ENCODE measurements around the gene PGM2. TPM values are rescaled to one million over a fixed set of nuclear protein-coding genes. Genes with fewer than 3 reads are reported as not detected.
"Not testable (repeated sequence)": the region's sequence is repeated elsewhere in the genome, so short reads cannot be mapped to it uniquely, and the experiment has no call there.

The PGM2 gene
- 23.4 and 42.2 TPM in 2 replicates for total RNA-seq (2014; rRNA removed)
- 11.3 TPM for polyA plus RNA-seq (2012)

DNA sequence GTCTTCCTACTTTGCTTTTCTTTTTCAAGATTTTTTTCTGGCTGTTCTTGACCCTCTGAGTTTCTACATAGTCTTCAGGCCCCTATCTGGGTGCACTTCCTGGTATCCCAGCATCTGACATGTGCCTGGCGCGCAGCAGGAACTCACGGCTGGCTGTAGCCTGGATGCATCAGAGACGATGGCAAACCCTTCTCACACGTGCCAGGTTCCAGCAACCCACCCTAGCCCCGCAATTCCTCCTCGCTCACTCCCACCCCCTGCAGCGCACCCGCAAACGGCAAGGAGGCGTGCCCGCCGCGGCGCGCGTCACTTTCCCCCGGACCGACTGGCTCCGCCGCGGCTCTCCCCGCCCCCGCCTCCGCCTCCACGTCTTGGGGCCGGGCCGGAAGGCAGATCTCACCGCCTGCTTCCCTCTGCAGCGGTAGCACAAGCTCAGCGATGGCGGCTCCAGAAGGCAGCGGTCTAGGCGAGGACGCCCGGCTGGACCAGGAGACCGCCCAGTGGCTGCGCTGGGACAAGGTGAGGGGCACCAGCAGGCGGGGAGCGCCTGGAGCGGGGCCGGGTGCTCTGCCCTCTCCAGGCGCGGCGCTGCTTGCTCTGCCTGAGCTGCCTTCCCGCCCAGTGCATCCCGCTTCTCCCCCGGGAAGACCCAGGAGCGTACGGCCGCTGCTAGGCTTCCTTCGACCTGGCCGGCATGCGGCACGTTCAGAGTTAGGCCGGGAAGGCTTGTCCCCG lies at the start of gene PGM2:
Gene PGM2 (plus strand): TSS at position 392 of the 735 bp plus-strand sequence. CDS start 47 bp downstream, at position 439.
- peak; percentile 66 for DNase-seq (ENCODE audit: low read depth)

DNA sequence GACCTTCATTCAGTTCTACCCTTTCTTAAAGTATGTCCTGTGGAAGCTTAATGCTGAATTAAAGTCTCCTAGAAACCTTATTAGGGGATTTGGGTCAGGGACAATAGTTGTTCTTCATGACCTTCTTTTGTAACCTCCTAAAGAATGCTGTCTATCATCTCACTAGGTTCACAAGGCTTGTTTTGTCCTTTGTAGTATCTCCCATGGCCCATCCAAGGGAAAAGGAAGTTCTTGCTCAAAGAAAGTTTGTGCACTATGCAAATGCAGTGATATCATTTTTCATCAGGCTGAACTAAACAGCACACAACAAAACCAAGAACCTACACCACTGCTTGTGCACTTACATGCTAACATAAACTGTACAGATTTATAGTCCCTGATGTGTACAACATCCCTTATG lies 46.6 kb upstream of the PGM2 start:
- no peak for DNase-seq (ENCODE audit: low read depth)

- no peak for DNase-seq (ENCODE audit: low read depth)
These were observed 45.9 kb upstream of the PGM2 start for GRCh38 chr4:37780444-37781130.

DNA sequence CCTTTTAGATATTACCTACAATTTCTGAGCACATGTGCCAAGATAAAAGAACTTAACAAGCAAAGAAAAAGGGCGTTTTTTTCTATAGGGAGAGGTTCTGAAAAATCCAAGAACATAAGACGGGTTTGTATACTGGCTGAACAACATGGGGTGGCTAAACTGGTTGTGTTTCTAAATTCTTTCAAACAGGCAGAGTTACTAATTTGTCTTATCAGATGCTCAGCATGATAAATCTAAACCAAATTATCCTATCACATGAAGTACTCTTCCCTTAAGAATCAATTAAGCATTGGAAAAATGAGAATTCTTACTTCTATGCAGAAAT lies 45.4 kb upstream of the PGM2 start:
- no peak for DNase-seq (ENCODE audit: low read depth)

DNA sequence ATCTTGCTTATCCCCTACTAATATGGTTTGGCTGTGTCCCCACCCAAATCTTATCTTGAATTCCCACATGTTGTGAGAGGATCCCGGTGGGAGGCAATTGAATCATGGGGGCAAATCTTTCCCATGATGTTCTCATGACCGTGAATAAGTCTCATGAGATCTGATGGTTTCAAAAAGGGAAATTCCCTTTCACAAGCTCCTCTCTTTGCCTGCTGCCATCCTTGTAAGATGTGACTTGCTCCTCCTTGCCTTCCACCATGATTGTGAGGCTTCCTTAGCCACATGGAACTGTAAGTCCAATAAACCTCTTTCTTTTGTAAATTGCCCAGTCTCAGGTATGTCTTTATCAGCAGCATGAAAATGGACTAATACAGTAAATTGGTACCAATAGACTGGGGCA lies 40.2 kb upstream of the PGM2 start:
- DNase-seq (ENCODE audit: low read depth): not testable (repeated sequence)

- DNase-seq (ENCODE audit: low read depth): not testable (repeated sequence)
These were observed 38.5 kb upstream of the PGM2 start for GRCh38 chr4:37787883-37788460.

DNA sequence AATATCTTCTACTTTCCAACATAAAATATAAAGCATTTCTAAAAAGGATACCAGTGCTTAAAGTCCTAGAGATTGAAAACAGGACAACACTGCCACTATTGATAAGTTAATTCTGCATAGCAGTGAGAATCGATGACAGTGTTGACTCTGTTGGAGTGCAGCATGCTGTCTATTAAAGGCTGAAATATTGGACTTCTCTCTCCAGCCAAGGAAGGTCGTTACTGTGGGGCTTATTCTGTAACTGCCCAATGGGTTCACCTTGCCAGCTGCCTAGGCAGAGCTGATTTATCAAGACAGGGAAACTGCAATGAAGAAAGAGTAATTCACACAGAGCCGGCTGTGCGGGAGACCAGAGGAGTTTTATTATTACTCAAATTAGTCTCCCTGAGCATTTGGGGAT lies 37.7 kb upstream of the PGM2 start:
- no peak for DNase-seq (ENCODE audit: low read depth)

DNA sequence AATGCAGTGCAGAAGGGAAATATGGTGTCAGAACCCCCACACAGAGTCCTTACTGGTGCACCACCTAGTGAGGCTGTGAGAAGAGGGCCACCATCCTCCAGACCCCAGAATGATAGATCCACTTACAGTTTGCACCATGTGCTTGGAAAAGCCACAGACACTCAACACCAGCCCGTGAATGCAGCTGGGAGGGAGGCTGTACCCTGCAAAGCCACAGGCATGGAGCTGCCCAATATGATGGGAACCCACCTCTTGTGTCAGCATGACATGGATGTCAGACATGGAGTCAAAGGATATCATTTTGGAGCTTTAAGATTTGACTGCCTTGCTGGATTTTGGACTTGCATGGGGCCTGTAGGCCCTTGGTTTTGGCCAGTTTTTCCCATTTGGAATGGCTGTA lies 34.2 kb upstream of the PGM2 start:
- no peak for DNase-seq (ENCODE audit: low read depth)

- no peak for DNase-seq (ENCODE audit: low read depth)
These were observed 32.9 kb upstream of the PGM2 start for GRCh38 chr4:37793562-37793961.

DNA sequence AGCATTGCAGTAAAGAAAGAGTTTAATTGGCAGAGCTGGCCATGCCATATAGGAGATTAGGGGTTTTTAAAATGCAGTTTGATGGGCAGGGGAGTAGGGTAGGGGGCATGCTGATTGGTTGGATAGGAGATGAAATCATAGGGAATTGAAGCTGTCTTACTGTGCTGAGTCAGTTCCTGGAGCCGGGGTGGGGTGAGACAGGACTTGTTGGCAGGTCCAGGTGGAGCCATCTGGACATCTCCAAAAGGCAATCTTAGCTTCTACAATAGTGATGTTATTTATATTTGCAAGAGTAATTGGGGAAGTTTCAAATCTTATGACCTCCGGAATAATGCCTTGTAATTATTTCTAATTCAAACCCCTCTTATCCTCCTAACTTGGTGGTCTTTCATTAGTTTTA lies 32.4 kb upstream of the PGM2 start:
- no peak for DNase-seq (ENCODE audit: low read depth)

- peak; percentile 23 for DNase-seq (ENCODE audit: low read depth)
These were observed 30.8 kb upstream of the PGM2 start for GRCh38 chr4:37795581-37796195.

DNA sequence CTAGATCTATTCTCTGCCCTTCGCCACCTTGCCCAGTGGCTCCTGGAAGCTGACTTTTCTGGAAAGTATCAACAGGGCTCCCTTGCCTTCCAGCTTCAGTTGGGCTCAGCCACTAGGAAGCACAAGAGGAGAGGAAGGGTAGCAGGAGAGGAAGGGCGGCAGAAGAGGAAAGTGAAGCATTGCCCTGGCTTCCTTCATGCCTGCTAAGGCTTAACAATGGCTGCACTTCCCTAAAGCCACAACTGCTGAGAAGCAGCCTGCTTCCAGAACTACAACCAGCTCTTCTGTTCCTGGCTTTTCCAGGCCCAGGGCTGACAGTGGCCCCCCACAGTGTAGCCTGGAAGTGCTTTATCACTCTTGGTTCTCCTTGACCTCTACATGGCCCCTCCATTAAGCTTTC lies 29.1 kb upstream of the PGM2 start:
- no peak for DNase-seq (ENCODE audit: low read depth)

GRCh38 chr4:37797923-37798322 lies 28.6 kb upstream of the PGM2 start:
- no peak for DNase-seq (ENCODE audit: low read depth)

DNA sequence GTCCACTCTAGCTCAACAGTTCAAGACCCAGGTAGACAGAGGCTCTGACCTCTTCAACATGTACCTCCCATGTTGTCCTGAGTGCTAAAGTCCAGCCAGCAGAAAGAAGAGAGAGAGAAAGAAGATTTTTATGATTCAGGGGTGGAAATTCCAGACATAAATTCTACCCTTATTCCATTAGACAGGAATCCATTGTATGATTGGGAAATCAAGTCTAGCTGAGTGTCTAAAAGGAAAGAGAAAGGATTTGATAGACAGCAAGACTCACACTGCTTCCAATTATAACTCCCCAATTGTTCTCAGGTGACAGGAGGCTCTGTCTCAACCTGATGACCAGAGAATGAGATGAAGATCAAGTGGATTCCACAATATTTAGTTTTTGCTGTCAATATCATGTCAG lies 27.9 kb upstream of the PGM2 start:
- DNase-seq (ENCODE audit: low read depth): no peak

GRCh38 chr4:37799941-37800554 lies 26.4 kb upstream of the PGM2 start:
- peak; percentile 30 for DNase-seq (ENCODE audit: low read depth)

- peak; percentile 64 for DNase-seq (ENCODE audit: low read depth)
These were observed 24.3 kb upstream of the PGM2 start for GRCh38 chr4:37802068-37802666.

GRCh38 chr4:37803348-37803973 lies 23.0 kb upstream of the PGM2 start:
- DNase-seq (ENCODE audit: low read depth): peak; percentile 58

- no peak for DNase-seq (ENCODE audit: low read depth)
These were observed 21.4 kb upstream of the PGM2 start for GRCh38 chr4:37805091-37805490.

DNA sequence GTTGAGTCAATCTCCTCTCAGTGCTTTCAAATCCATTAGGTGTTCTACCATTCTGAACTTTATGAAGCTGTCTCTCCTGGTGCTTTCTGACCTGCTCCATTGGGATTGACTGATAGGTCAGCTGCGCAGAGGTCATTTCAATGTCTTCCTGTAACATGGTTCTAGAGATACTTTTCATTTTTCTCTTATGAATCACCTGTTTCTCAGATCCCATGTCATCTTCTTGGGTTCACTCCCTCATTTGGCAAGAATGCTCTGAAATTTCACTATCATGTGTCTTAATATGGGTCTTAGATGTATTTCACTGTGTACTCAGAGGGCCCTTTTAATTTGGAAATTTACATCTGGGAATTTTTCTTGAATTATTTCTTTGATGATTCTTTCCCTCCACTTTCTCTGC lies 13.8 kb upstream of the PGM2 start:
- DNase-seq (ENCODE audit: low read depth): peak; percentile 91

- no peak for DNase-seq (ENCODE audit: low read depth)
These were observed 10.9 kb upstream of the PGM2 start for GRCh38 chr4:37815591-37815990.

GRCh38 chr4:37816006-37816405 lies 10.5 kb upstream of the PGM2 start:
- no peak for DNase-seq (ENCODE audit: low read depth)

Data from LHCN-M2 (cell line).